ENCODE measurements around the gene ACTR3C. TPM values are rescaled to one million over a fixed set of nuclear protein-coding genes. Genes with fewer than 3 reads are reported as not detected.

The ACTR3C gene
- polyA plus RNA-seq, 3 donors: 0.55 to 1.9 (median 1.7) TPM

Other genes starting within 250 kb of the ACTR3C start
- 1 to 10 TPM; 1.4 to 8.6 (median 5.7) TPM for gene LRRC61, start 190 bp downstream of the ACTR3C start, polyA plus RNA-seq
- gene RARRES2, start 18.1 kb upstream of the ACTR3C start, polyA plus RNA-seq: not detected
- gene REPIN1, start 45.3 kb upstream of the ACTR3C start, polyA plus RNA-seq: 10 to 100 TPM; 32.7 to 42.9 (median 39.0) TPM
- gene ZNF775, start 55.8 kb upstream of the ACTR3C start, polyA plus RNA-seq: 1 to 10 TPM; 1.3 to 2.7 (median 1.4) TPM
- gene GIMAP8, start 127.1 kb upstream of the ACTR3C start, polyA plus RNA-seq: 10 to 100 TPM; 12.0 to 26.8 (median 22.5) TPM
- gene GIMAP7, start 191.3 kb upstream of the ACTR3C start, polyA plus RNA-seq: 100 to 1,000 TPM in 1 of 3 donors, 10 to 100 TPM in 2; 26.2 to 115 (median 54.5) TPM
- gene GIMAP4, start 243.8 kb upstream of the ACTR3C start, polyA plus RNA-seq: 100 to 1,000 TPM in 2 of 3 donors, 10 to 100 TPM in 1; 37.3 to 269 (median 167) TPM

Data from CD14-positive monocyte (primary cell).